Subcutaneous adipose tissue (tissue), 4 donors: ENCODE results near the gene OR10H5. TPM values are rescaled to one million over a fixed set of nuclear protein-coding genes. Genes with fewer than 3 reads are reported as not detected.

Experiments used
- total RNA-seq, 4 donors: library from RNA; depleted of rRNA; stranded (reverse); fragments of >200 nt; gene quantifications; one replicate each; pipeline ENCODE4 v1.1.0, GENCODE V29; 2016
- TF ChIP-seq, protein P1 (sequence below): fragments of 450-650 bp; IDR thresholded peaks from one replicate; pipeline ENCODE4 v1.5.1; 2016; ENCODE audit warnings: low read depth, mild to moderate bottlenecking, control low read depth, antibody characterized with exemption, moderate library complexity

Gene OR10H5
- total RNA-seq, 4 donors from 2014 or later: not detected

DNA sequence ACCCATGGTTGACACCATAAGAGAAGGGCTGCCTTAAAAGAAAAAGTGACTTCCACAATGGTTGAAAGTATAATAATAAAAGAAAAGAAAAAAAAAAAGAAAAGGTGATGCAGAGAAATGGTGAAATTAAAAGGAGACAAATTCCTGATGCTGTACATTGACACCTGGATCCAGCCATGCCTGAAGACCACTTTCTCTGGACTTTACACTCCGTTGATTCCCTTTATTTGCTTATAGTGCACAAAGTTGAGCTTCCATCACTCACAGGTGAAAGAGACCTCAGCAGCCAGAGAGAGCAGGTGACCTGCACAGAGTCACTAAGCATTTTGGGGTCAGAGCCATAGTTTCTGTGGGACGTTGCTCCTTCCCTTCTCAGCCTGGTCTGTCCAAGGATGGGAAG lies 12.2 kb upstream of the OR10H5 start:
- TF ChIP-seq, protein P1, sequence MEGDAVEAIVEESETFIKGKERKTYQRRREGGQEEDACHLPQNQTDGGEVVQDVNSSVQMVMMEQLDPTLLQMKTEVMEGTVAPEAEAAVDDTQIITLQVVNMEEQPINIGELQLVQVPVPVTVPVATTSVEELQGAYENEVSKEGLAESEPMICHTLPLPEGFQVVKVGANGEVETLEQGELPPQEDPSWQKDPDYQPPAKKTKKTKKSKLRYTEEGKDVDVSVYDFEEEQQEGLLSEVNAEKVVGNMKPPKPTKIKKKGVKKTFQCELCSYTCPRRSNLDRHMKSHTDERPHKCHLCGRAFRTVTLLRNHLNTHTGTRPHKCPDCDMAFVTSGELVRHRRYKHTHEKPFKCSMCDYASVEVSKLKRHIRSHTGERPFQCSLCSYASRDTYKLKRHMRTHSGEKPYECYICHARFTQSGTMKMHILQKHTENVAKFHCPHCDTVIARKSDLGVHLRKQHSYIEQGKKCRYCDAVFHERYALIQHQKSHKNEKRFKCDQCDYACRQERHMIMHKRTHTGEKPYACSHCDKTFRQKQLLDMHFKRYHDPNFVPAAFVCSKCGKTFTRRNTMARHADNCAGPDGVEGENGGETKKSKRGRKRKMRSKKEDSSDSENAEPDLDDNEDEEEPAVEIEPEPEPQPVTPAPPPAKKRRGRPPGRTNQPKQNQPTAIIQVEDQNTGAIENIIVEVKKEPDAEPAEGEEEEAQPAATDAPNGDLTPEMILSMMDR: no peak

DNA sequence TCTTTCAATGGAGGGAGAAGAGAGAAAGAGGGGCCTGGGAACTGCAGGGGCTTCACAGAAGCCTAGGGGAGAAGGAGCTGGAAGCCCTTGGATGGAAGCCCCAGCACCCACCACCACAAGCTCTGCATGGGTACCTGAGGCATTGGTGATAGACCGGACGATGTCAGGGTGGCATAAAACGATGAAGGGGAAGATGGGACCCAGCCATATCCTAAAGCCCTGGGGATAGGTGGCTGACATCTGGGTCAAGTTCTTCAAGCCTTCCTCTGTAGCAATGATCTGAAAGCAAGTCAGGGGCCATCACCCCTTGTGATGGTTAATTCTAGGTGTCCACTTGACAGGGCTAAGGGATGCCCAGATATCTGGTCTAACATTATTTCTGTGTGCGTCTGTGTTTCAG lies 11.2 kb upstream of the OR10H5 start:
- TF ChIP-seq, protein P1: no peak

DNA sequence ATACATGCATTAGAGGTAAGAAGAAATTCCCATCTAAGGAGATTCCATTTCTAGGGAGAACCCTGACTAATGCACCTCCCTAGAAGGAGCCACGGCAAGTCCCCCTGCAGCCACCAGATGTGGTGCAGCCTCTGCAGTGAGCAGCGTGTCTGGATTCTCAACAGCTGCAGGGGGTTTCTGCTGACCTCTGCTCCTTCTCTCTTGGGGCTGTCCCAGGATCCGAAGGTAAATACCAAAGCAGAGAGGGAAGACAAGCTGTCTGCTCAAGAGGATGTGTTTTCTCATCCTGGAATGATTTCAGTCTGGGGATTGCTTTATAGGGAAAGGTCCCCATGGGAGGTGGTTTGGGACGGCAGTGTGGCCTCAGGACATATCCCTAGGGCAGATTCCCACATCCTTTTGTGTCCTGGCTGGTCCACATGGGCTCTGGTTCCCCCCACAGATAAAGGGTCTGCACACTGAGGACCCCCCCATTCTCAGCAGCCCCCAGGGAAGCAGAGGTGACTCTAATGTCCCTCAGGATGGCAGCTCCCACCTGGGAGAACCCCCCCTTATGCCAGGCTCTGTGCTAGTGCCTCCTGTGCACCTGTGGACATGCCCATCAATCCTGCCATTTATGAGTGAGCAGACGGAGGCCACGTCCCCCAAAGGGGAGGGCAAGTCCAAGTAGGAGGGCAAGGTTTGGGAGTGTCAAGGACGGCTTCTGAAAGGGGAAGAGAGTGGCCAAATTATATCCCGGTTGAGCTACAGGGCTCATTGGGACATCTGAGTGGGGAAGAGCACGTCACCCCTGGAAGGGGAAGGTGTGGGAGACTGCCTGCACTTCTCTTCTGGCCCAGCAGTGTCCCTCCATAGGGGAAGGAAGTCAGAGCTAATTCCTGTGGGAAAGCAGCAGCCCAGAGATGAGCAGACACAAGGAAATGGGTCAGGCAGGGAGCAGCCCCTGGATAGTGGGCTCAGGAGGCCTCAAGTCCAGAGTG lies 10.2 kb upstream of the OR10H5 start:
- TF ChIP-seq, protein P1: no peak

- TF ChIP-seq, protein P1: no peak
These were observed 7.5 kb upstream of the OR10H5 start for GRCh38 chr19:15779756-15780476.

GRCh38 chr19:15780610-15781418 lies 6.6 kb upstream of the OR10H5 start:
- TF ChIP-seq, protein P1: no peak

DNA sequence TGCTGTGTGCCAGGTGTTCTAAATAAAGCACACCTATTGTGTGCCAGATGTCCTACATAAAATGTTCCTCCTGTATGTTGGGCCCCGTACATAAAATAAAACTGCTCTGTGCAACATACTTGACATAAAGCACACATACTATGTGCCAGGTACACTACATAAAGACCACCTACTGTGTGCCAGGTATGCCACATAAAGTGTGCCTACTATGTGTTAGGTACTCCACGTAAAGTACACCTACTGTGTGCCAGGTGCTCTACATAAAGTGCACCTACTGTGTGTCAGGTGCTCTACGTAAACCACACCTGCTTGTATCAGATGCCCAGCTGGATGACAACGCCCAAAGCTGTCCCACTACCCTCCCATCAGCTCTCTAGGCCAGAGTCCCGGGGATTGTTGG lies 5.8 kb upstream of the OR10H5 start:
- TF ChIP-seq, protein P1: no peak
